ENCODE measurements around the gene MPI. TPM values are rescaled to one million over a fixed set of nuclear protein-coding genes. Genes with fewer than 3 reads are reported as not detected.

MPI gene
- total RNA-seq, 3 donors from 2014 or later (not counting 1 experiment from before 2014, with no cell fraction given): 15.7 to 20.4 (median 18.8) TPM

DNA sequence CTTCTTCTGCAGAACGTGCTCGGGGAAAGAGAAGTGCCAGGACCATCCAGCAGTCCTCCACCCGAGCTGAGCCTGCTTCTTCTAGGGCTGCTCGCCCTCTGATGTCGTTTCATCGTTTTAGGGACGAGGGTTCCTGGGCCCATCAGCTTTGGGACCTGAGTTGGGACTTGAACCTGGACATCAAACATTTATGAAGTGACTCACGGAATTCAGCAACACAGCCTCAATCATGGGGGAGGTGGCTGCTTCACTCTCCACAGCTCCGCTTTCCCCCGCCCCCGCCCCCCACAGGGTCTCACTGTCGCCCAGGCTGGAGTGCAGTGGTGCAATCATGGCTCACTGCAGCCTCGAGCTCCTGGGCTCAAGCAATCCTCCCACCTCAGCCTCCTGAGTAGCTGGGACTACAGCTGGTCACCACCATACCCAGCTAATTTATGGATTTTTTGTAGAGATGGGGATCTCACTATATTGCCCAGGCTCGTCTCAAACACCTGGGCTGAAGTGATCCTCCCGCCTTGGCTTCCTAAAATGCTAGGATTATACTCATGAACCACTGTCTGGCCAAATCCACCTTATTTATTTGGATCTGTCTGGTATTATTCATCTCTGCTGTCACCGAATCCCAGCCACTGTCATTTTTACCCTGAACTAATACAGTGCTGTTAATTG lies 16.0 kb upstream of the MPI start:
- H3K9me3 ChIP-seq (ENCODE audit: control insufficient read depth, insufficient read depth, low read length): no peaks in the 10 kb centered on the region
- no peaks in the 10 kb centered on the region for H3K36me3 ChIP-seq (ENCODE audit: control insufficient read depth, insufficient read depth, low read length)
- H3K27ac ChIP-seq (ENCODE audit: low read length): peak overlapping the region; percentile 68
- no peaks in the 10 kb centered on the region for H3K27me3 ChIP-seq (ENCODE audit: control insufficient read depth, insufficient read depth, low read length)
- no peaks in the 10 kb centered on the region for H3K27me3 Mint-ChIP-seq (ENCODE audit: low read depth in 2 of 2)
- ATAC-seq (no peak), DNase-seq (peak in 1 of 2 donors; percentile 56)
- TF ChIP-seq, protein P1, sequence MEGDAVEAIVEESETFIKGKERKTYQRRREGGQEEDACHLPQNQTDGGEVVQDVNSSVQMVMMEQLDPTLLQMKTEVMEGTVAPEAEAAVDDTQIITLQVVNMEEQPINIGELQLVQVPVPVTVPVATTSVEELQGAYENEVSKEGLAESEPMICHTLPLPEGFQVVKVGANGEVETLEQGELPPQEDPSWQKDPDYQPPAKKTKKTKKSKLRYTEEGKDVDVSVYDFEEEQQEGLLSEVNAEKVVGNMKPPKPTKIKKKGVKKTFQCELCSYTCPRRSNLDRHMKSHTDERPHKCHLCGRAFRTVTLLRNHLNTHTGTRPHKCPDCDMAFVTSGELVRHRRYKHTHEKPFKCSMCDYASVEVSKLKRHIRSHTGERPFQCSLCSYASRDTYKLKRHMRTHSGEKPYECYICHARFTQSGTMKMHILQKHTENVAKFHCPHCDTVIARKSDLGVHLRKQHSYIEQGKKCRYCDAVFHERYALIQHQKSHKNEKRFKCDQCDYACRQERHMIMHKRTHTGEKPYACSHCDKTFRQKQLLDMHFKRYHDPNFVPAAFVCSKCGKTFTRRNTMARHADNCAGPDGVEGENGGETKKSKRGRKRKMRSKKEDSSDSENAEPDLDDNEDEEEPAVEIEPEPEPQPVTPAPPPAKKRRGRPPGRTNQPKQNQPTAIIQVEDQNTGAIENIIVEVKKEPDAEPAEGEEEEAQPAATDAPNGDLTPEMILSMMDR (IDR thresholded peaks at IDR 0.05): no peak
- intact Hi-C loops (cut with micrococcal nuclease): loop anchor here (1.0 to 2.0 kb wide), 2 partner anchors 15 to 29 kb away; no protein-coding TSS in a partner anchor
- peaks cover 39% of the 10 kb centered on the region in 2 donors for H3K4me1 Mint-ChIP-seq
- H3K4me3 Mint-ChIP-seq: peak overlapping the region; percentile 99
- 32% methylated on average over 16 of the region's 16 CpGs for WGBS (ENCODE audit: insufficient coverage)
- H3K27ac Mint-ChIP-seq: peak overlapping the region; percentile 95 to 98
- no peaks in the 10 kb centered on the region for H3K36me3 Mint-ChIP-seq
- H3K4me3 ChIP-seq (ENCODE audit: low read length): peak overlapping the region; percentile 81
- no peaks in the 10 kb centered on the region for H3K9me3 Mint-ChIP-seq
- H3K4me1 ChIP-seq (ENCODE audit: control insufficient read depth, insufficient read depth, low read length): peaks cover 40% of the 10 kb centered on the region

DNA sequence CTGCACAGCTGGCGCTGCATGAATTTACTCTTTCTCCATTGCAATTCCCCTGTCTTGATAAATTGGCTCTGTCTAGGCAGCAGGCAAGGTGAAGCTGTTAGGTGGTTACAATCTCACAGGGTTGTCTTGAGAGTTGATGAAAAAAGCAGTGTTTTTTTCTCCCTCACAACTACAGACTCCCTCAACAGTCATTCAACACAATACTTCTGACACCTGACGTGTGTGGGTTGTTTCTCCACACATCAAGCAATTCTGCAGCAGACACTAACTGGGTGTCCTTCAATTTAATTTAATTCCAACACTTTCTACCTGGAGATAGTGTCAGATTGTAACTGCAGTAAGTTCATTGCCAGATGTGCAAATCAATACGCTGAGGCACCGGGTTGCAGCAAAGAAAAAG lies 11.6 kb upstream of the MPI start:
- H3K9me3 ChIP-seq (ENCODE audit: control insufficient read depth, insufficient read depth, low read length): no peaks in the 10 kb centered on the region
- no peak overlapping the region for H3K4me3 Mint-ChIP-seq
- intact Hi-C loops (cut with micrococcal nuclease): no loop called here
- 94% methylated on average over 2 of the region's 4 CpGs for WGBS (ENCODE audit: insufficient coverage)
- no peaks in the 10 kb centered on the region for H3K36me3 ChIP-seq (ENCODE audit: control insufficient read depth, insufficient read depth, low read length)
- no peaks in the 10 kb centered on the region for H3K27me3 Mint-ChIP-seq (ENCODE audit: low read depth in 2 of 2)
- no peak for ATAC-seq
- no peak overlapping the region for H3K27ac Mint-ChIP-seq
- H3K4me1 Mint-ChIP-seq: peaks cover 4% of the 10 kb centered on the region in 2 donors
- H3K27ac ChIP-seq (ENCODE audit: low read length): no peak overlapping the region
- H3K9me3 Mint-ChIP-seq: no peaks in the 10 kb centered on the region
- H3K27me3 ChIP-seq (ENCODE audit: control insufficient read depth, insufficient read depth, low read length): no peaks in the 10 kb centered on the region
- no peak for DNase-seq
- H3K36me3 Mint-ChIP-seq: no peaks in the 10 kb centered on the region
- no peak overlapping the region for H3K4me3 ChIP-seq (ENCODE audit: low read length)
- H3K4me1 ChIP-seq (ENCODE audit: control insufficient read depth, insufficient read depth, low read length): peaks cover 8% of the 10 kb centered on the region
- TF ChIP-seq, protein P1 (IDR thresholded peaks at IDR 0.05): no peak

DNA sequence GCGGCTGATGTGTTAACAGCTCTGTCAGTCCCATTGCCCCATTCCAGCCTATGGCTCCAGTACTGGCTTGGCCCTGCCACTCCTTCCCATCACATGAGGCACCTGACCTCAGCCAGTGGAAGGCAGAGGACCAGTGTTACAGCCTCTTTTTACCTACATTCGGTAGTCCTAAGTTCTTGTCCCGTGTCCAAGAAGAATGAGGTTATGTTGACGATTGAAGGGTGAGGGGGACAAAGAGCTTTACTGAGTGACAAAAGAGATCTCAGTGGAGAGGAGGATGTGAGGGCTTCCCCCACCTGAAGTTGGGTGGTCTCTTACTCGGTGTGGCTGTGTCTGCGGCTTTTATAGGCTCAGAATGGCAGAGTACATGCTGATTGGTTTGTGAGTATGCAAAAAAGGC lies 7.3 kb upstream of the MPI start:
- H3K27me3 Mint-ChIP-seq (ENCODE audit: low read depth in 2 of 2): no peaks in the 10 kb centered on the region
- H3K4me3 Mint-ChIP-seq: no peak overlapping the region

More for the DNA sequence above, 7.3 kb upstream of the MPI start:
- H3K36me3 Mint-ChIP-seq: no peaks in the 10 kb centered on the region
- ATAC-seq (no peak), DNase-seq (no peak)
- intact Hi-C loops (cut with micrococcal nuclease): no loop called here
- H3K27ac Mint-ChIP-seq: no peak overlapping the region
- no peaks in the 10 kb centered on the region for H3K9me3 Mint-ChIP-seq
- TF ChIP-seq, protein P1 (IDR thresholded peaks at IDR 0.05): no peak
- no peaks in the 10 kb centered on the region for H3K4me1 Mint-ChIP-seq
- 96% methylated on average over 6 of the region's 6 CpGs for WGBS (ENCODE audit: insufficient coverage)
- no peak overlapping the region for H3K4me3 ChIP-seq (ENCODE audit: low read length)
- H3K4me1 ChIP-seq (ENCODE audit: control insufficient read depth, insufficient read depth, low read length): no peaks in the 10 kb centered on the region
- no peak overlapping the region for H3K27ac ChIP-seq (ENCODE audit: low read length)
- H3K9me3 ChIP-seq (ENCODE audit: control insufficient read depth, insufficient read depth, low read length): no peaks in the 10 kb centered on the region
- H3K36me3 ChIP-seq (ENCODE audit: control insufficient read depth, insufficient read depth, low read length): no peaks in the 10 kb centered on the region
- no peaks in the 10 kb centered on the region for H3K27me3 ChIP-seq (ENCODE audit: control insufficient read depth, insufficient read depth, low read length)

All from natural killer cell (primary cell).